GM19043 (cell line): ENCODE results near the gene TADA2B.

Experiments
- ATAC-seq: cut with Tn5 transposase; IDR thresholded peaks from one replicate; pipeline ENCODE4 v1.9.1; 2021; ENCODE audit warnings: low read depth; ENCODE audit not compliant: unreplicated experiment

The TADA2B gene

GRCh38 chr4:7016512-7016911 lies 26.7 kb upstream of the TADA2B start:
- ATAC-seq = no peak

DNA sequence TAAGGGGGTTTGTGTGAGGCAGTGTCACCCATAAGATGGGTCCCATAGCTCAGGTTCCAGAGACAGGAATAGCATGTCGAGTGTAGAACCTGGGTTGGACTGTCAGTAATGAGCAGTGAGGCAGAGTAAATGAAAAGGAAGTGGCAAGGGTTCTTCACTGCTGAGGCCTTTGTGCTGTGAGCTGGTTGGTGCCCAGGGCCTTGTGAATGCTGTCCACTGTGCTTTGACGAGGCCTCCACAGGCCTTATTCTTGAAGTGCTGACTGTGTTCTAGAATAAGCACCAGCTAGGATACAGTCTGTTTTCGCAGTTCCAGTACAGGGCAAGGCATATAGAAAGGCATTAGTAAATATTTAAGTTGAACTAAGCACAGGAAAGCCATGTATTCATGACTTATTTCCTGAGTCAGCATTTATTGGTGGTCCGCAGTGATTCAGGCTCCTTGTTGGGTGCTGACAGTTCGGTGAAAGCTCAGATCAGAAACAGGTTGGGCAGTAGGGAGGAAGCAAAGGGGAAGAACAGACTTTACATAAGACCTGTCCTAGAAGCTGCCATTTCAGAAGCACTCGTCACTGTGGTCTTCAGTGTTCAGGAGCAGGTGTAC lies 25.6 kb upstream of the TADA2B start:
- ATAC-seq = no peak

- ATAC-seq = no peak
Observed at GRCh38 chr4:7018281-7018680, 24.9 kb upstream of the TADA2B start.

DNA sequence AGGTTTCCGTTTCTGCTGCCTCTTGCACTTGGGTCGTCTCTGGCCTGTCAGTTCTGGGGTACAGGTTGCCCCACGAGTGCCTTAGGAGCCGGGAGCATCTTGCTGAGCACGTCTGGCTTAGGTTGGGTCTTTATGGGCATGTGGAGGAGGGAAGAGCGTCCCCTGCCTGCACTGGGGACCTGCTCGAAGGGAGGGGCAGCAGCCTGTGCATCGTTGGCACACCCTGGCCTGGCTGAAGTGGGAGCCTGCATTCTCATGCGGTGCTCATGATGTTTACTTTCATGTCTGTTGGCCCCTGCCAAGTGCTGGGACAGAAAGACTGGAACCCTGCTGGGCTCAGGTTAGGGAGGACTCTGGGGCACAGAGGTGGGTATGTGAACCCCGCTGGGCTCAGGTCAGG lies 23.8 kb upstream of the TADA2B start:
- ATAC-seq = no peak

- ATAC-seq = no peak
Observed at GRCh38 chr4:7020290-7020689, 22.9 kb upstream of the TADA2B start.

DNA sequence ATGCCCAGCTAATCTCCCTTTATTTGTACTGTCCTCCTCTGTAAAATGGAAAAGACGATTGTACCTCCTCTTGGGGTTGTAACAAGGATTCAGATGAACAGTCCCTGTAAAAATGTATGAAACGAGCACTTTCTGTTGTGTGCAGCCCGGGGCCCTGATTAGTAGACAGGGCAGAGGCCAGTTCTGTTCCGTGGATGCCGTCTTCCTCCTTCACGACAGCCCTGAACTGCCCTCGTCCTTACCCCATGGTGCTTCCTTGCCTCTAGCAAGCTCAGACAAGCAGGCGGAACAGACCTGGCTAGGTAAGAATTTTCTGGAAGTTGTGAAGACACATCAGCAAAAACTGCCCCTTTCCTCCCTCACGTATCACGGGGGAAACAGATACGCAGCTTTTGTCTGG lies 22.3 kb upstream of the TADA2B start:
- no peak for ATAC-seq

- no peak for ATAC-seq
Observed at GRCh38 chr4:7021355-7021754, 21.8 kb upstream of the TADA2B start.

DNA sequence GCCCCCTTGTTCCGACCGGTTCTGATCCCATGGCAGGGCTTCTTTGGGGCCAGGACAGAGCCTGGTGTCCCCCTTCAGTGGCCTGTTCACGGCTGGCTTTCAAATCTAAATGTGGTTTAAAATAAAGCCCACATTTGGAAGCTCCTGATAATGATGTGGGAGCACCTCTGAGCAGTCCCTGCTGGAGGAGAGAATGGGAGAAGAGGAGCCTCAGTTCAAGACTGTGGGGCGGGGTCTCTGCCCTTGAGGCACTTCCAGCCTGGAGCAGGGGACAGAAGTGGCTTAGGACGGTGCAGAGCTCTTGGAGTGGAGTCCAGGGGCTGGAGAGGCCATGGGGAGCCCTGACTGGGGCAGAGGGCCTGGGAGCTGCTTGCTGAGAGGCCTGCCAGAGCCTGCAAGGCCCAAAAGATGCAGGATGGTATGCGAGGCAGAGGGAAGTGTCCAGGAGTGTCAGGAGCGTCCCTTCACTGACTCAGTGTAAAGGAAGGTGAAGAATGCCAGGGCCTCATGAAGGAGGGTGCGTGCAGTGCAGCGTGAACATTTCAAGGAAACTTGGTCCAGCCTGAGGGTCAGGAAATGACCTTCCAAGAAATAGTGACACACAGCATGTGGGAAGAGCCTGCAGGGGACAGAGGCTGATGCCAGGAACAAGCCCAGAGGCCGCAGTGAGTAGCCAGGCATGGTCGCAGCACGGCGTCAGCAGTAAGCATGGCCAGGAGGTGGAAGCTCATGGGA lies 21.1 kb upstream of the TADA2B start:
- no peak for ATAC-seq

GRCh38 chr4:7023486-7023885 lies 19.7 kb upstream of the TADA2B start:
- ATAC-seq = no peak

- no peak for ATAC-seq
Observed at GRCh38 chr4:7023901-7024300, 19.3 kb upstream of the TADA2B start.

- ATAC-seq = no peak
Observed at GRCh38 chr4:7024336-7024890, 18.8 kb upstream of the TADA2B start.

GRCh38 chr4:7025040-7025602 lies 18.1 kb upstream of the TADA2B start:
- no peak for ATAC-seq

GRCh38 chr4:7026107-7026506 lies 17.1 kb upstream of the TADA2B start:
- ATAC-seq = no peak

DNA sequence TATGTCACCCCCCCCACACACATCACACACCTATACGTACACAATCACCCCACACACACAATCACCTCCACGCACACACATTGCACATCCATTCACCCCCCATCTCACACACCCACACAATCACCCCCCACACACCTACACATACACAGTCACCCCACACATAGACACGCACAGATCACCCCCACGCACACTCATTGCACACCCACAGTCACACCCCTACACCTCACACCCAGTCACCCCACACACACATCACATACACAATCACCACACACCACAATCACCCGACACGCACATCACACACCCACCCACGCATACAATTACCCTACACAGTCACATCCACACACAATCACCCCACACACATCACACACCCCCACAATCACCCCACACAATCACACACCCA lies 15.9 kb upstream of the TADA2B start:
- ATAC-seq = no peak

DNA sequence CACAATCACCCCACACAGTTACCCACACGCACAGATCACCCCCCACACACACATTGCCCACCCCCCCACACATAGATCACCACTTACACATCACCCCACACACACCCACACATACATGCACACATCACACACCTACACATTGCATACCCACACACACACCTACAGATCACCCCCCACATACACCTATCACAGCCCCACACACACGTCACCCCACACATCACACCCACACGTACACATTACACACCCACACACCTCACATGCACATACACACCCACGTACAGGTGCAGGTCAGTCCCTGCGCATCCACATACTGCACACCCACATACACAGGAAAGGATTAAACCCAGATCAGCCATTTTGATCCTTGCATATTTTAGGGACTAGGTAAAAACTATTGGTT lies 15.3 kb upstream of the TADA2B start:
- ATAC-seq = no peak

GRCh38 chr4:7029212-7029611 lies 14.0 kb upstream of the TADA2B start:
- no peak for ATAC-seq

- ATAC-seq = no peak
Observed at GRCh38 chr4:7029921-7030320, 13.3 kb upstream of the TADA2B start.

- ATAC-seq = no peak
Observed at GRCh38 chr4:7030856-7031255, 12.3 kb upstream of the TADA2B start.

DNA sequence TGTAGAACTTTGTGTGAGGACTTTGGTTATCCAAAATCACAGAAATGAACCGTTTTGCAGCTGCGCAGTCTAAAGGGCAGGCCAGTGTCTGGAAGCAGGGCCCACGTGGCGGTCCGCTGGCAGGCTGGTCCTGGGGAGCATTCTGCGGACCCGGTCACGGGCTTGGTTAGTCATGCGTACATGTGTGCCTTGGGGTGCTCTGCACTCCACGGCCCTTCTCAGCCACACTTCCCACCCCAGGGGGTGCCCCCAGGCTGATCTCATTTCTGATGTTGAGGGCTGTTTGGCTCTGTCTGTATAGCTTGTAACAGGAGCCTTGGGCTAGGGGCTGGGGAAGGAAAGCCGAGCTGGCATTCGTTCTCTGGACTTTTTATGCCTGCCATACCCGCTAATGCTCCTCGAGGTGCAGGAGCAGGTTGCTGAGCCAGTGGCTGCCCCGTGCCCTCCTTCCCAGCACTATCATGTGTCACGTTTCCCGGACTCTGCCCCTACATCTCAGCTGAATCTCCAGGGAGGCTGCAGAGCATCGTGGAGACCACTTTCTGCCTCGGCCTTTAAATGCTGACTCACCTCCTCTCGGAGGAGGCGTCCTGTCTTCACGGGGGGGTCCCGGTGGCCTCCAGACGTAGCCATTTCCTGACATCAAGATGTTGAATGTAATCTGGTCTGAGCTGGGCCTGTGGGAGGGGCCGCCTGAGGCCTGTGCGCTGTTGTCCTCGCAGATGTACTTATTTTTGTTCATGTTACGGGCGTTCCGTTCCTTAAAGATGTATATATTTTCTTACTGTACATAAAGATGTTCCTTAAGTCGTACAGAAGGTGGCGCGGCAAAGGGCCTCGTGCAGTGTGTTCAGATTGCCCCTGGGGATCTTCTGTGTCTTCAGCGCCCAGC lies 11.4 kb upstream of the TADA2B start:
- no peak for ATAC-seq

DNA sequence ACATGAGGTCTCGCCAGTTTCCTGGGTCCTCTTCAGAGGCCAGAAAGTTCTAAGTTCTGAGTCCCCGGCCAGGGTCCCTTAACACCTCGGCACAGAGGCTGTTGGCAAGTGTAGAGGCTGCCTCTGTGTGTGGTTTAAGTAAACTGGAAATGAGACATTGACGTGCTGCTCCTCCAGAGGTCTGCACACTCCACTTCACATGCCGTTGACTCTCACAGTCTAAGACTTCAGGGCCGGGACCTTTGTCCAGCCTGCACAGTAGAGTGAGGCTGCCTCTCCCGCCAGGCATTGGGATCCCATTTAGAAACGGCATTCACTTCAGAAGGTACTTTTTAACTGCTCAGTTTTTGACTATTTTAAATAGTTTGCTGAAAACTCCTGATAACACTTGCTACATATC lies 10.6 kb upstream of the TADA2B start:
- no peak for ATAC-seq
